Neural progenitor cell (in vitro differentiated cells): ENCODE measurements around the gene NDUFS2.

Experiments used
- CTCF ChIP-seq: fragments of 200-600 bp; sonication (generic); IDR thresholded peaks from 2 replicates; pipeline ENCODE4 v1.5.1; 2017; ENCODE audit warnings: antibody characterized with exemption, mild to moderate bottlenecking
- EZH2 ChIP-seq: fragments of 200-600 bp; sonication (generic); IDR thresholded peaks from 2 replicates; pipeline ENCODE4 v1.6.1; 2017; ENCODE audit warnings: antibody characterized with exemption, mild to moderate bottlenecking, moderate library complexity
- EZH2phosphoT487 ChIP-seq: fragments of 200-600 bp; sonication (generic); IDR thresholded peaks from 2 replicates; pipeline ENCODE4 v1.6.1; 2017; ENCODE audit warnings: antibody characterized with exemption

DNA sequence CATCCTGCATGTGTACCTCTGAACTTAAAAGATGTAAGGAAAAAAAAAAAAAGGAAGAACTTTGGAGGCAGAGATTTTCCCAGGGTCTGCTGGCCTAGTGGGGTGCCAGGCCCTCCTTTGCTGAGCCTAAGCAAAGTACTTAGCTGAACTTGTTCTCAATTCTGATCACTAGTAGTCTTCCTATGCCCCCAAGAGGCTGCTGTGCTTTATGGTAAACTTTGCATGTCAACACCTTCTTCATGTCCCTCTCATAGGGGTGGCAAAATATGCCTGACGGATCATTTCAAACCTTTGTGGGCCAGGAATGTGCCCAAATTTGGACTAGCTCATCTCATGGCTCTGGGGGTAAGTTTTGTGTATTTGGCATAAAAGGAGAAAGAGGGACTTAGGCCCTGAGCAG, 44.3 kb upstream of the NDUFS2 start:
- TF ChIP-seq CTCF: no peak
- no peak for TF ChIP-seq EZH2phosphoT487
- no peak for TF ChIP-seq EZH2
